GM19035 (cell line): Measurements from ENCODE around the gene PSAP.
A peak's percentile ranks its signal among the peaks of the same experiment; 100 is the strongest.

ENCODE experiments used
- ATAC-seq: cut with Tn5 transposase; IDR thresholded peaks from one replicate; pipeline ENCODE4 v1.9.1; 2021; ENCODE audit not compliant: unreplicated experiment

The PSAP gene

DNA sequence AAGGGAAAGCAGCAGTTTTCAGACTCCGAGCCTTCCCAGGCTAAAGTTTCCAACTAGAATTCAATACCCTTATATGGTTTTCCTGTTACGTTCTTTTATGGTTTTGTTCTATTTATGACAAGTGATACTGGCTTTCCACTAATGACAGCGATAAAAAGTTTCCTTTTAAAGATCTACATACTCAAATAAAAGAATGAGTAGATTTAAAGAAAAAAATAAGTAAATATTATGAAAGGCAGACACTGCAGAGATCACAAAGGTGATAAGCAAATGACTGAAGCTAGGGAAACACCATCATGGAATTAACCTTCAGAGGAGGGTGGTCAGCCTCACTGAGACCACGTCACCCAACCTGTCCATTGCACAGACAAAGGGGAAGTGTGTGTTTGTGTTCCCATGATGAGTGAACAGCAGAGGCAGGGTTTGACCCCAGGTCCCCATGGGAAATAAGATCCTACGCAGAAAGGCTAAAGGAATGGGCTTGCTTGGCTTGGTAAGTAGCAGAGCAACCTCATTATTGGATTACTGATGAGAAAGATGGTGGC is 81.7 kb downstream of the PSAP start:
- peak; percentile 24 for ATAC-seq

DNA sequence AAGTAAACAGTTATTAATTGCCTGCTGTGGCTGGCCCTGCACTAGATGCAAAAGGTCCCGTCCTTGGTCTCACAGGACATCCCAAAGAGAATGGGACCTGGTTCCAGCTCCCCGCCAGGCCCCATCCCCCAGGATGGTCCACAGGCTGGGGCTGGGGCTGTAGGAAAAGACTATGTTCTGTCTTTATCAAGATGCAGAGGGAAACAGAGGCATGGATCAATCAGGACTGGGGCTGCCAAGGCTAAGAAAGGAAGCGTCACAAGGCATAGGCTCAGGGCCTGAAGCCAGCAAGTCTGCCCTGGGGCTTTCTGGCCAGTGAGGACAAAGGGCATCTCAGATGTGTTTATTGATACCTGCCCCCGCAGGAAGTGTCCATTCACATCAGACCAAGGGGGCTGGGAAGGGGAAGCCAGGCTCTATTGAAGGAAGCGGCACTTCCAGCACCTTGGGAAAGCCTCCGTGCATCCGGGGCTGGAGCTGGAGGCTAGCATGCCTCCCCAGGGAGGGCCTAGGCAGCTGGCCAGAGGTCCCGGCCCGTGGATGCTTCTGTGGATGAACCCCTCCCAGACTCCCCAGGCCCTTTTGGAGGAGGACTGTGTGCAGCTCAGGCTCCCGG is 83.5 kb downstream of the PSAP start:
- no peak for ATAC-seq

DNA sequence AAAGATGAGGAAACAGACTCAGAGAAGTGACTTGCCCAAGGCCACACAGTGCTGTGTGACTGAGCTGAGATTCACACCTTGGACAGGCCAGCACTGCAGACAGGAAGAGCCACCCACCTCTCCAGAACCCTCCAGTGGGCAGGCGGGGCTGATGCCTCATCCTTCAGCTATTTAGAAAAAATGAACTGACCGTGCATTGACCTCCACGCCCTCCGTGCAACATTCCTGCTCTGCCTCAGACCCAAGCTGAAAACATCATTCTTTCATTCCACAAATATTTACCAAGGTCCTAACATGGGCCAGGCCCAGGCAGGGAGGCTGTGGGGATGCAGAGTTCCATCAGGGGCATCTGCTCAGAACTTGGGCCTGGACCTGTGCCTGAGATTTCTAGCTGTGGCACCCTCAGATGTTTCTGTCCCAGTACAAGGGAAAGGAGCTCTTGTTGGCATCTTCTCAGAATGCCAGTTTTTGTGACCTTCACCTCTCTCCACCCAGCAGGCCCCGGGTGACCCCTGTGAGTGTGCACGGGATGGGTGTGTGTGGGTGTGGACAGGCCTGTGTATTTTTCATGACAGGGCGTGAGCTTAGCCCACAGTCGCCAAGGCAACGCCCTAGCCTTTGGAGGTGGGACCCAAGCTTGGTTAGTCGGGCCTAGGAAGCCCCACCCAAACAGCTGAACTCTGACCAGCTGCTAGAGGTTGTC is 84.2 kb downstream of the PSAP start:
- ATAC-seq: no peak
